Mucosa of gallbladder (tissue), 1 donor: ENCODE measurements around the gene C1orf115. TPM values are rescaled to one million over a fixed set of nuclear protein-coding genes. Genes with fewer than 3 reads are reported as not detected.
"Not testable (repeated sequence)": the region's sequence is repeated elsewhere in the genome, so short reads cannot be mapped to it uniquely, and the experiment has no call there.

Experiments used
- DNase-seq: peaks from one replicate; pipeline ENCODE4 v3.0.0-alpha.2; 2020; ENCODE audit warnings: low spot score
- total RNA-seq: library from RNA; stranded (reverse); gene quantifications from one replicate; pipeline ENCODE4 v1.2.1, GENCODE V29; 2021
- donor health status: DM: no; HTN: no; CAD: no.

The C1orf115 gene
- total RNA-seq: 28.3 TPM

- DNase-seq: peak; percentile 75
Measured at GRCh38 chr1:220690140-220691052, at the start of gene C1orf115. Gene C1orf115, plus strand, starts transcription at chr1:220690363. Its CDS starts 40 bp downstream, at chr1:220690403.

DNA sequence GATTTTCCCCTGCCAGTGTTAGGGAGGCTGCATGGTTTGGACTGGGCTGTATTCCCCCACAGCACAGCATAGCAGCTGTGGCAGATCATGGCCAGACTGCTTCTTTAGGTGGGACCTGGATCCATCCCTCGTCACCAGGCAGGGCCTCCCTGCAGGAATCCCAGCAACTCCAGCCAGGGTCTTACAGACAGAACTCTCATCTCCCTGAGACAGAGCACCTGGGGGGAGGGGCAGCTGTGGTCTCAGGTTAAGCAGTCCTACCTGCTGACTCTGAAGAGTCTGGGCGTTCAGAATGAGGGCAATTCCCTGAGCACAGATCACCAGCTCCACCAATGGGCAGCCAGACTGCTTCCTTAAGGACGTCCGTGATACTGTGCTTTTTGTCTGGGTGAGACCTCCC, 47.9 kb upstream of the C1orf115 start:
- DNase-seq: no peak

- no peak for DNase-seq
Measured at GRCh38 chr1:220652995-220653394, 37.2 kb upstream of the C1orf115 start.

DNA sequence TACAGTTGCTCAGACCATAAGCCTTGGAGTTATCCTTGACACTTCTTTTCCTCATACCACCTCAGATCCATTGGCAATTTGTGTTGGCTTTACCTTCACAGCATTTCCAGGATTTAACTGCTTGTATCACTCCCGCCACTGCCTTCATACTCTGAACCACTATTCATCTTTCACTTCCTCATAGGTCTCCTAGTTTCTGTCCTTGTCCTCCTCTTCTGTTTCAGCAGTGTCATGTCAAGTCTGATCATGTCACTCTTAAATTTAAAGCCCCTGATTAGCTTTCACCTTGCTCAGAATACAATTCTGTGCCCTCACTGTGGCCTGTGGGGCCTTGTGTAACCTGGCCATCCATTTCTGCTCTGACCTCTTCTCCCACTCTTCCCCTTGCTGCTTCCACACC, 34.7 kb upstream of the C1orf115 start:
- DNase-seq: no peak

DNA sequence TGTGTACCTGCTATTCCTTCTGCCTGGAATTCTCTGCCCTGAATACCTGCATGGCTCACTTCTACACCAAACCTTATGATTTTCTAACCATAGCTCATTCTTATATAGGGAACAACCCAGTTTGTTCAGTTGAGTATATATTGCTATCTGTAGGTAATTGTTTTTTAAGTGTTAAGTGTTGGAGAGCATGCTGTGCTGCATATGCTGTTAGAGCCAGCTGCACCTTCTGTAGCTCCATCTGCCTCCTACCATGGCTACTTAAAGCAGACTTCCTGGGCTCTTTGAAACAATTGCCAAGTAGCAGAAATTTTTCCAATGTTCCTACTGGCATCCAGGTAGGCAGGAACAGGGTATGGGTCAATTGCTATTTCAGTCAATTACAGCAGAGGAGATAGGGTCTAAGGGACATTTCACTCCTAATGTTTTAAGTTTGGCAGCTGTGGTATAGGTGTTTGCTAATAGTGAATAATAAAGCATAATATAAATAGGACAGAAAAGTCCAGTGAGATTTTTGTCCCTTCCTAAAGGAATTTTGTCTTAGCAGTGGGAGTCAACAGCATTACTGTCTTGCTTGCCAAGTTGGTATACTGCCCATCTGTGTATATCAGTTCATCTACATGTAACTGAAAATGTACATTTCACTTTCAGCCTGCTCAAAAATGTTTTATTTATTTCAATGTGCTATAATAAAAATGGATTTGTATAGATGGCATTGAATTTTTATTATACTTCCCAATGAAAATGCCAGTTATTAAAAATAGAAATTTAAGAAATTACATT, 34.0 kb upstream of the C1orf115 start:
- no peak for DNase-seq

DNA sequence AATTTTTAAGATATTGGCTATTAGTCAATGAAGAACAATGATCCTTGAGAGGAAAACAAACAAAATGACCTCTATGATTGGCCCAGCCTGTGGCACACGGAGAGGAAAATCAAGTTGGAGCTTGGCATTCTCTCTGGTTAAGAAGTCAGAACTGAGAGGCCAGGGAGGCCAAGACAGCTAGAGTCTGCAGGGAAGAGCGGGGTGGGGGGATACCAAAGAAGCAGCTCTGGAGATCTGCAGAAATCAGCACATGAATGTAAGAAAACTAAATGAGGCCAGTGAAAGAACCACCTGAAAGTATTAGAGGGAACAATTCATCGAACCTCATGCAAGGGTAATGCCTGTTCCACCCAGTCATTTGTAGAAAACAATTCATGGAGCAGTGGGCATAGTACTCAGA, 23.8 kb upstream of the C1orf115 start:
- no peak for DNase-seq

DNA sequence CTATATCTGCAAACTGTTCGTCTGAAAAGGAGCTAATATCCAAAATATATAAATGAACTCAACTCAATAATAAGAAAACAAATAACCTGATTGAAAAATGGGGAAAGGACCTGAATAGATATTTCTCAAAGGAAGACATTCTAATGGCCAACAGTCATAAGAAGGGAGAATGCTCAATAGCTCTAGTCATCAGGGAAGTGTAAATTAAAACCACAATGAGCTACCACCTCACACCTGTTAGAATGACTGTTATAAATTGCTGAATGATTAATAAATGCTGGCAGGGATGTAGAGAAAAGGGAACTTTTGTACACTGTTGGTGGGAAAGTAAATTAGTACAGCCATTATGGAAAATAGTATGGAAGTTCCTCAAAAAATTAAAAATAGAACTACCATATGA, 21.2 kb upstream of the C1orf115 start:
- DNase-seq: no peak

DNA sequence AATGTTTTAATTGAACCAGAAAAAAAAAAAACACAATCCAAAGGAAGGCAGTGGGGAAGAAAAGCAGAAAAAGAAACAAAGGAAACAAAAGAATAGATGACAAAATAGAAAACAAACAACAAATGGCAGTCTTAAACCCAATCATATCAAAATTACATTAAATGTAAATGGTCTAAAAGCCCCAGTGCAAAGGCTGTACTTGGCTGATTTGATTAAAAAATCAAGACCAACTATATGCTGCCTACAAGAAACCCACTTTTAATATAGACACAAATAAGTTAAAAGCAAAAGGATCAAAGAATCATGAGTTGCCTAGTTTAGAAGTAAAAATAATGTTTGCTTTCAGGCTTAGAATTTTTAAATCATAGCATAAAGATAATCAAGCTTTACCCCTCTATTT, 19.8 kb upstream of the C1orf115 start:
- DNase-seq: no peak

DNA sequence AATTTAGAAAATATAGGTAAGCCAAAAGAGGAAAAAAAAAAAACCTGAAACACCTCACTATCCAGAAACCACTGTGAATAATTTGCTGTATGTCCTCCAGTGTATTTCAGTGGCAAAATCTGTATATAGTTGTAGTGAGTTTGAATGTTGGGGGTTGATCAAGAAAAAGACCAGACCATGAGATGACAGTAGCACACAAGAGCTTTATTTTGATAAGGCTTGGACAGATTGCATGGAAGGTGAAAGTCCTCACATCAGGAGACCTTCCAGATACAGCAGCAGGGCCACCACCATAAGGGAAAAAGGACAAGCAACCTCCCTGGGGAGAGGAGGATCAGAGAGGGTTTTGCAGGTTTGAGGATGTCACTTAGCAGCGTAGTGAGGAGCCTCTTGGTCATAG, 16.2 kb upstream of the C1orf115 start:
- no peak for DNase-seq

DNA sequence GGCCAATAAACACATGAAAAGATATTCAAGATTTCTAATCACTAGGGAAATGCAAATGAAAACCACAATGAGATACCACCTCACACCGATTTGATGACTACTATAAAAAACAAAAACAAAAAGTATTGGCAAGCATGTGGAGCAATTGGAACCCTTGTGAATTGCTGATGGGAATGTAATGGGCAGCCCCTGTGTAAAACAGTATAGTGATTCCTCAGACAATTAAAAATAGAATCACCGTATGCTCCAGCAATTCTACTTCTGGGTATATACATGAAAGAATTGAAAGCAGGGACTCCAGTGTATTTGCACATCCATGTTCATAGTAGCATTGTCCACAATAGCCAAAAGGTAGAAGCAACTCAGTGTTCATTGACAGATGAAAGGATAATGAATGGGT, 12.9 kb upstream of the C1orf115 start:
- no peak for DNase-seq

DNA sequence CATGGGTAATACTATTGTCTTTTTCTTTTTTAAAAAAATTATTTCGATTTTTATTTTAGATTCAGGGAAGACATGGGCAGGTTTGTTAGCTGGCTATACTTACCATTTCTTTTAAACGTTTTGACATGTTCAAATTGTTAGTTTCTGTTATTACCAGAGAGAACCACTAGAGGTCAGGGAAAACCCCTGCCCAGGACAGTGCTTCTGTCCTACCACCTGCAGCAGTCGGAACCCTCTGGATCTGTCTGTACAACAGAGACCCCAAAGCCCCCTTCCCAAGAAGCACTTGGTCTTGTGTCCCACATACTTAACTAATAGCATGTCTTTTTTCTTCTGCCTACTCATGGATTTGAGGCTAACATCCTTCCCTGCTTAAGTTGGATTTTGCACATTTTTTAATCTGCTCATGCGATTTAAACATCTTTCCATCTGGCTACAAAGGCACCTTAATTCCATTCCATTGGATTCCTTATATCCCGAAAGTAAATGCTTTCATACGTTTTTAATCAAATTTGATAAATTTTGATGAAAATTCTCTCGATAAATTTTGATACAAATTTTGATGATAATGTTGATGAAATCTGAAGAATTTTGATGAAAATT, 10.0 kb upstream of the C1orf115 start:
- no peak for DNase-seq

GRCh38 chr1:220681220-220681880, 8.8 kb upstream of the C1orf115 start:
- DNase-seq: no peak

- no peak for DNase-seq
Measured at GRCh38 chr1:220682901-220683576, 7.1 kb upstream of the C1orf115 start.

DNA sequence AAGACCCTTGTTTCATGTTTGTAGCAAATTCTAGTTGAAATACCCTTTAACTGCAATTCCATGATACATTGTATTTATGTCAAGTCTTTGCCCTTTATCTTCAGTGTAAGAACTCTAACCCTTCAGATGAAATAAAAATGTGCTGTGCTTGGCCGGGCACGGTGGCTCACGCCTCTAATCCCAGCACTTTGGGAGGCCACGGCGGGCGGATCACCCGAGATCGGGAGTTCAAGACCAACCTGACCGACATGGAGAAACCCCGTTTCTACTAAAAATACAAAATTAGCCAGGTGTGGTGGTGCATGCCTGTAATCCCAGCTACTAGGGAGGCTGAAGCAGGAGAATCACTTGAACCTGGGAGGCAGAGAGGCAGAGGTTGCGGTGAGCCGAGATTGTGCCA, 6.4 kb upstream of the C1orf115 start:
- not testable (repeated sequence) for DNase-seq

DNA sequence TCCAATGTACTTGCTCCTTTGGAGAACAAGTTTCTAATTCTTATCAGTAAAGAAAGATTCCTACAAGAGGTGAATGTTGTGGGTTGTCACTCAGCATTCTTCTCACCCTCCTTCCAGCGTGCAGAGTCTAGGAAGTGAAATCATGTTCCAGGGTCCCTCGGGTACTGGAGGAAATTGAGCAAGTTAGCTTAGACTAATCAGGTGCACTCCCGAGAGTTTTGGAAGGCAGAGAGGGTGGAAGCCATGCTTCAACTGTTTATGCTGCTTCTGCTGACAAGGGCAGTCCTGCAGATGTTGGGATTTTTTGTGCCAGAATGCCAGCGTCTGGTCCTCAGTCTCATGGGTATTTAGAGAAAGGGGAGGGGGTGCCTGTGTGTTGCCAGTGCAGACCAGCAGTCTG, 5.3 kb upstream of the C1orf115 start:
- DNase-seq: no peak

- no peak for DNase-seq
Measured at GRCh38 chr1:220685879-220686278, 4.3 kb upstream of the C1orf115 start.

- no peak for DNase-seq
Measured at GRCh38 chr1:220687809-220688208, 2.4 kb upstream of the C1orf115 start.

GRCh38 chr1:220689666-220690065, 497 bp upstream of the C1orf115 start:
- DNase-seq: no peak

DNA sequence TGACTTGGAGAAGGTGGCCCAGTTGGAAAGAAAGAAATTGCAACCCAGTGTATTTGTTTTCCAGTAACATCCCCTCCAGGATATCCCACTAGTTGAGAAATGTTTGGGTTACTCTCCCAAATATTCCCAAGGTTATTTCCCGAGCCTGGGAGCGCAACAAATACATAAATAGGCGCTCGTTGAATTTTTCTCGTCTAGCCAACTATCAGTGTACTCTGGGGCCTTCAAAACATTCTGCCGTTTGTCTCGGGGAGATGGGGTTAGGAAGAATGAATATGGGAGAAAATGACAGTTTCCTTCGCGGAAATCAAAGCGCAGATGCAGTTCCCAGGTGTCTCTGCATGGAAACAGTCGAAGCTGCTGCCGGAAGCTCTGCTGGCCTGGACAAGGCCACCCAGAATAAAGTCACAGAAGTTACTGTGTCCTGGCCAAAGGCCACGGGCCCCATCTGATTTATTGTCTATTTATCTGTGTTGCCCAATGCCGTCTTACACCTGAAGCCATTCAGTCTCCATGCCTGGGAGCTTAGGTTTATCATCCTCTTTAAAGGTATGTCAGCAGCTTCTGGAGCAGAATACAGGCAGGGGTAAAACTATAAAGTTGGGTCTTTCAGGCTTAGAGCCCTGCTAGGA, 1.0 kb downstream of the C1orf115 start:
- no peak for DNase-seq

GRCh38 chr1:220692436-220693228, 2.5 kb downstream of the C1orf115 start:
- no peak for DNase-seq
